GM21390 (cell line): ENCODE measurements around the gene GSK3B.
"Not testable (repeated sequence)": the region's sequence is repeated elsewhere in the genome, so short reads cannot be mapped to it uniquely, and the experiment has no call there.

Experiments used
- ATAC-seq: cut with Tn5 transposase; IDR thresholded peaks from one replicate; pipeline ENCODE4 v1.9.1; 2021; ENCODE audit not compliant: unreplicated experiment

Gene GSK3B

DNA sequence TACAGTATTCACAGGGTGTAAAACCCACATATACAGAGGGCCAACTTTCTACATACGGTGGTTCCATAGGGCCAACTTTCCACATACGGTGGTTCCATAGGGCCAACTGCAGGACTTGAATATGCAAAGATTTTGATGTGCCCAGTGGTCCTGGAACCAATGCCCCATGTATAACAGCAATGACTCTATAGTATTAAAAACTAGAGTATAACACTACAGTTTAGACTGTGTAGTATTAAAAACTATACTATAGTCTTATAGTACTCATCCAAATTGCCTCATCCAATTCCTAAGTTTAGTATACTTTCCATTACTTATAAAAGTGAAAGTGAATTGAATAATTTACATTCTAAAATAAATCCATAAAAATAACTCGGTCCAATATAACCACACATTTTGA, 75.9 kb downstream of the GSK3B start:
- no peak for ATAC-seq

DNA sequence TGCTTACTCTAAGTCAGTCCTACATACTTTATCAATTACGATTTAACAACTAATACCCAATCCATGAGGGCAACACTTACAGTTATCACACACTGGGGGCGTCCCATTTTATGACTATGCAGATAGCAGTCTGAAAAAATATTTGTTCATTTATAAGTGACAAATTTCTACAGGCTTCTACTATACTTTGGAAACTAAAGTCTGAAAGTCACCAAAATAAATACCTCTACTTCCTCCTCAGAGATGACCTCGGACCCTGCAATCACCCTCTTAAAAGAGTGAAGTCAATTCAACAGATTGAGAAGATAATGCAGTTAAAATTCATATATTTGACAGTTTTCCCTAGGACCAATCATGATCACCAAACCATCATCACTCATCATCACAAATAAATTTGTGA, 76.6 kb downstream of the GSK3B start:
- ATAC-seq: no peak

DNA sequence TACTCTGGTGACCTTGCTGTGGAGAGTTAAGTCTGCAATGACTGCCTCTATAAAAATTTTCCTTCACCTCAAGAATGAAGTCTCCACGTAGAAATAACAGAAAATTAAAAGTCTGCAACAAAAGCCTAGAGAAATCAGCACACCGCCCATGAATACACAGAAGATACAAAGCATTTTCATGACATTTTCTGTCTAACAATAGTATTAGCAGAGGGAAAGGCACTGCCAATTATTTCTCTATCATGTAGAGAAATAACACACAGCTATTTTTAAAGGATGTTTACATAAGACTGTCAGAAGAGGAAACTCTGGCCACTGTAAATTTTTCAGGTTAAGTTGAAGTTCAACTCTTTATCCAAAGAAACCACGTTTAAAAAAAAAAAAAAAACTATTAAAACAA, 80.8 kb downstream of the GSK3B start:
- no peak for ATAC-seq

DNA sequence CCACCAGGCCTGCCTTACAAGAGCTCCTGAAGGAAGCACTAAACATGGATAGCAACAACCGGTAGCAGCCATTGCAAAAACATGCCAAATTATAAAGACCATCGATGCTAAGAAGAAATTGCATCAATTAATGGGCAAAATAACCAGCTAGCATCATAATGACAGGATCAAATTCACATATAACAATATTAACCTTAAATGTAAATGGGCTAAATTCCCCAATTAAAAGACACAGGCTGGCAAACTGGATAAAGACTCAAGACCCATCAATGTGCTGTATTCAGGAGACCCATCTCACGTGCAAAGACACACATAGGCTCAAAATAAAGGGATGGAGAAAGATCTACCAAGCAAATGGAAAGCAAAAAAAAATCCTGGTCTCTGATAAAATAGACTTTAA, 88.5 kb downstream of the GSK3B start:
- not testable (repeated sequence) for ATAC-seq

DNA sequence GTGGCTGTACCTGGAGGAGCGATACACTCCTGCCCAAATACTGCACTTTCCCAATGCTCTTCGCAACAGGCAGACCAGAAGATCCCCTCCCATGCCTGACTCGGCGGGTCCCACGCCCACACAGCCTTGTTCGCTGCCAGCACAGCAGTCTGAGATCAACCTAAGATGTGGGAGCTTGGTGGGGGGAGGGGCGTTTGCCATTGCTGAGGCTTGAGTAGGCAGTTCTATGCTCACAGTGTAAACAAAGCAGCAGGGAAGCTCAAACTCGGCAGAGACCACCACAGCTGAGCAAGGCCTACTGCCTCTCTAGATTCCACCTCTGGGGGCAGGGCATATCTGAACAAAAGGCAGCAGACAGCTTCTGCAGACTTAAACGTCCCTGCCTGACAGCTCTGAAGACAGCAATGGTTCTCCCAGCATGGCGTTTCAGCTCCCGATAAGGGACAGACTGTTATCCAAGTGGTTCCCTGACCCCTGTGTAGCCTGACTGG, 90.2 kb downstream of the GSK3B start:
- ATAC-seq: not testable (repeated sequence)

DNA sequence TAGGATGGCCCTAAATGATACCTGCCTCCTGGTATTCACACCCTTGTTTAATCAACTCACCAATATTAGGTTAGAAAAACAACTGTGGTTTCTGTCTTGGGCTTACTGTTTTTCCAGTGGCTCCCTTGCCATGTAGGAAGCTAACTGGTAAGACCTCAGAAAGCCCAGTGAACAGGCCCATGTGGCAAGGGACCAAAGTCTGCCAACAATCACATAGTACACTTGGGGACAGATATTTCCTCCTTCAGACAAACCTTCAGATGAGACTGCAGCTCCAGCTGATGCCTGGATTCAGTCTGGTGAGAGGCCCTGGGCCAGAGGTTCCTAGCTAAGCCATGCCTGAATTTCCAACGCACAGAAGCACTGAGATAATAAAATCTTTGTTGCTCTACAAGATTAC, 96.1 kb downstream of the GSK3B start:
- ATAC-seq: no peak

DNA sequence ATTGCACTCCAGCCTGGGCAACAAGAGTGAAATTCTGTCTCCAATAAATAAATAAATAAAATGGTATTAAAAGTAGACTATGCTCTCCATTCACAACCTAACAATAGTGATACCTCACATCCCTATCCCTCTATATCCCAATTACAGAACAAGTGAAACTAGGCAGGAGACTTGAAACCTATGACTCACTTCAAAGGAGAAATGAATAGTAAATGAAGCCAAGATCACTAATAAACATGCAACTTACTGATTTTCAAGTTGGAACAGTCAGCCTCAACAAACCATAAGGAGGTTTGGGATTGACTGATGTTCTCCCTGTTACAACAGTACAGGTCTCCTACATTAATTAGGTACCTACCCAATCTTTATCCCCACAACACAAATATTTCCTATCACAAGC, 103.4 kb downstream of the GSK3B start:
- ATAC-seq: no peak

DNA sequence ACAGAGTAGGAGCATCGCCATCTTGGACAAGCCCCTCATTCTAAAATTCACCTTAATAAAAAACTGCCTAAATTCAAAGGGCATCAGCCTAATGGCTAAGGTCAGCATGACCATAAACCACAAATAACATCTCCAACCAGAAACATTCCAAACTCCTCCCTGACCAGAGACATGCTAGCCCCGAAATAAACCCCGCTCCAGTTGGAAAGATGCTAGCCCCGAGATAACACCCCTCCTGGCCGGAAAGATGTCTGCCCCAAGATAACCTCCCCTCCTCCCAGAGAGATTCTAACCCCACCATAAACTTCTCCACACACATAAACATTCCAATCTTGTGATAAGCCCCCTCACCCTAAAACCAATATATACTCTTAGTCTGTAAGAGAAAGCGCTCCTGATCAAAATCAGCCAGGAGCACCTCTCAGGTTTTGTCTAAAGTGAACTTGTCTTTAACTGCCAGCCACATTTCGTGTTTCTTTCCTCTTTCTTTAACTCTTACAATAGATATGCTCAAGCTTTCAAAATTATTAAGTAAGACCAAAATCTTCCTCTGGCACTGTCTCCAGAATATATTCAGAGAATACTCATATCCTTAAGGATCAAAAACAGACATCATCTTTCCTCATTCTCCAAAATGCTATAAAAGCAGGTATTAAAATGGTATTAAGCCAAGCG, 104.1 kb downstream of the GSK3B start:
- ATAC-seq: no peak

DNA sequence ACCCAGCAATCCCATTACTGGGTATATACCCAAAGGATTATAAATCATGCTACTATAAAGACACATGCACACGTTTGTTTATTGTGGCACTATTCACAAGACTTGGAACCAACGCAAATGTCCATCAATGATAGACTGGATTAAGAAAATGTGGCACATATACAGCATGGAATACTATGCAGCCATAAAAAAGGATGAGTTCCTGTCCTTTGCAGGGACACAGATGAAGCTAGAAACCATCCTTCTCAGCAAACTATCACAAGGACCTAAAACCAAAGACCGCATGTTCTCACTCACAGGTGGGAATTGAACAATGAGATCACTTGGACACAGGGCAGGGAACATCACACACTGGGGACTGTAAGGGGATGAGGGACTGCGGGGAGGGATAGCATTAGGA, 107.4 kb downstream of the GSK3B start:
- not testable (repeated sequence) for ATAC-seq

DNA sequence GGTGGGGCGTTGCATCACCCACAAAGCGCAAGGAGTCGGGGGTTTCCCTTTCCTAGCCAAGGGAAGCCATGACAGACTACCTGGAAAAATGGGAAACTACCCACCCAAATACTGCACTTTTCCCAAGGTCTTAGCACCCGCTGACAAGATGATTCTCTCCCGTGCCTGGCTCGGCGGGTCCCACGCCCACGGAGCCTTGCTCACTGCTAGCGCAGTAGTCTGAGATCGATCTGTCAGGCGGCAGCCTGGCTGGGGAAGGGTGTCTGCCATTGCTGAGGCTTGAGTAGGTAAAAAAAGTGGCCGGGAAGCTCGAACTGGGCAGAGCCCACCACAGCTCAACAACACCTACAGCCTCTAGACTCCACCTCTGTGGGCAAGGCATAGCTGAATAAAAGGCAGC, 112.9 kb downstream of the GSK3B start:
- no peak for ATAC-seq

DNA sequence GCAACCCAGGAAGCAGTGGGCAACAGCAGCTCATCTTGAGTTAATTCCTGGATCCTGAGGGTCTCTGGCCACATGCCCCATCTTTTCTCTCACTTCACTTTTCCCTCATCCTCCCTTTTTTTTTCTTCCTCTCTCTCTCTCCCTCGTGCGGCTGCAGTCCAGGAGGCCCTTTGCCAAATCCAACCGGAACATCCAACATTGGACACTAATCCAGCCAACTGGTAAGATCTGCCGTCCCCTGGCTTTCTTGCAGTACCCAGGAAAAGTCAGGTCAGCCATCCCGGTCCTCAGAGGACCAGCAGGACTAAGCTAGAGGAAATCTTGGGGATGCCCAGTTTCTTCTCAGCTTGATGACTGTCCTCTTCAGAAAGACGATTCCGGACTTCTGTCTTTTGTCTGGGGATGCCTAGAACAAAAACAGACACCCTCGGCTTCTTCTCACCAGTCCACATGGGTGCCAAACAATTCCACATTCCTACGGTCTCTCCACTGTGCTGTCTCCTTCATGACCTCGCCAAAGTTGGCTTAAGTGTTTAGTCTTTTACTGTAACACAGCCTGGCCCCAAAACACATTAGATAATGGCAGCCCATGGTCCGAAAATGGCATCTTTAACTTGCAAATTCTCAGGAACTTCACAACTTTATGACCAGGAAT, 115.6 kb downstream of the GSK3B start:
- no peak for ATAC-seq

DNA sequence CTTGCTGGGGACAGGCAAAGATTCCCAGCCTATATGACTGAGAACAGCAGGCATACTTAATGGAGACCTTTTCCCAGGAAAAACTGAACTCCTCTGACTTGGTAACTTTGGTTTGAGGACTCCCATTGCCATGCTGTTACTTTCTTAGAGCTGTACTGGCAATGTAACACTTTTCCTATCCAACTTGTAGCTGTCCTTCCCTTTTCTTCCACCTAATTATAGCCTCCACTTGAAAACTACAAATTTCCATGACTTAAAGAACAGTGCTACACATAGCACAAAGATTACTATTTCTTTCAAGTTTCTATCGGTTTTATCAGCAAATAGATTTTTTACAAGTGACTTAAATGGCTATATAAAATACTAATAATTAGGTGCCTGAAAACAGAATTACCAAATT, 116.9 kb downstream of the GSK3B start:
- ATAC-seq: no peak

DNA sequence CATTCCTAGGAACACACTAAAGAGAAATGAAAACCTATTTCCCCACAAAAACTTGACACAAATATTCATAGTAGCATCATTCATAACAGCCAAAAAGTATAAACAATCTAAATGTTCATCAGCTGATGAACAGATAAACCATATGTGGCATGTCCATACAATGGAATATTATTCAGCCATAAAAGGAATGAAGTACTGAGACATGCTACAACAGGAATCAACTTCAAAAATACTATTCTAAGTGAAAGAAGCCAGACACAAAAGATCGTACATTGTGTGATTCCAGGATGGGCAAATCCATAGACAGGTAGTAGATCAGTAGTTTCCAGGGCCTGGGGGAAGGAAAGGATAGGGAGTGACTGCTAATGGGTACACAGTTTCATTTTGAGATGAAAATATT, 118.0 kb downstream of the GSK3B start:
- no peak for ATAC-seq

DNA sequence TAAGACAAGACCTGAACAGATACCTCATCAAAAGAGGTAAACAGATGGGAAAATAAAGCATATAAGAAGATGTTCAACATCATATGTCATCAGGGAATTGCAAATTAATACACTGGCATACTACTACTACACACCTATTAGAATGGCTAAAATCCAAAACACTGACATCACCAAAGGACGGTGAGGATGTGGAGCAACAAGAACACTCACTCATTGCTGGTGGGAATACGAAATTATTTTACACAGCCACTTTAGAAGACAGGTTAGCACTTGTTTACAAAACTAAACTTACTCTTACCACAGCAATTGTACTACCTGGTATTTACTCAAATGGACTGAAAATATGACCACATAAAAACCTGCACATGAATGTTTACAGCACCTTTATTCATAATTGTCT, 119.6 kb downstream of the GSK3B start:
- no peak for ATAC-seq

DNA sequence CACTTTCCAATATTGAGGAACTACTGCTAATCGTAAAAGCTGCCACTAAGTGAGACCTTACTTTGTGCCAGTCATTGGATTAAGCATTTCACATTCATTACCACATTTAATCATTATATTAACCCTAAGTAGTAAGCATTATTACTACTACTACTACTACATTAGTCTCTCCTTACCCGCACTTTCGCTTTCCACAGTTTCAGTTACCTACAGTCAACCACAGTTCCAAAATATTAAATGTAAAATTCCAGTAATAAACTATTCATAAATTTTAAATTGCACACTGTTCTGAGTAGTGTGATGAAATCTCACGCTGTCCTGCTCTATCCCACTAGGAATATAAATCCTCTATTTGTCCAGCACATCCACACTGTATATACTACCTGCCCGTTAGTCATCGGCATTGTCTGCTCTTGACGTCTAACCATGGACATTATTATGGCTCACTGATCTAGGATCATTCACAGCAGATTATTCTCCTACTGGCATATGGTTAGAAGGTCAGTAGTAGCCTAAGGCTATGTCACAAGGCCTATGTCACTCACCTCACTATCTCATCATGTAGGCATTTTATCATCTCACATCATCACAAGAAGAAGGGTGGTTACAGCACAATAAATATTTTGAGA, 121.1 kb downstream of the GSK3B start:
- no peak for ATAC-seq

DNA sequence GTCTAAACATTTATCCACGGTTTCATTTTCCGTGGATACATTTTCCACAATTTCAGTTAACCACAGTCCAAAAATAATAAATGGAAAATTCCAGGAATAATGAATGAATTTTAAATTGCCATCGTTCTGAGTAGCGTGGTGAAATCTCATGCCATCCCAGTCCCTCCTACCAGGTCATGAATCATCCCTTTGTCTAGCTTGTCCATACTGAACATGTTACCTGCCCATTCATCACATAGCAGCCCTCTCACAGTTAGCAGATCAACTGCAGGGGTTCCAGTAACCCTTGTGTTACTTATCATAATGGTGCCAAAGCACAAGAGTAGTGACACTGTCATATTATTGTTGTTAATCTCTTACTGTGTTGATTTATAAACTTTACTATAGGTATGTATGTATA, 124.5 kb downstream of the GSK3B start:
- no peak for ATAC-seq

DNA sequence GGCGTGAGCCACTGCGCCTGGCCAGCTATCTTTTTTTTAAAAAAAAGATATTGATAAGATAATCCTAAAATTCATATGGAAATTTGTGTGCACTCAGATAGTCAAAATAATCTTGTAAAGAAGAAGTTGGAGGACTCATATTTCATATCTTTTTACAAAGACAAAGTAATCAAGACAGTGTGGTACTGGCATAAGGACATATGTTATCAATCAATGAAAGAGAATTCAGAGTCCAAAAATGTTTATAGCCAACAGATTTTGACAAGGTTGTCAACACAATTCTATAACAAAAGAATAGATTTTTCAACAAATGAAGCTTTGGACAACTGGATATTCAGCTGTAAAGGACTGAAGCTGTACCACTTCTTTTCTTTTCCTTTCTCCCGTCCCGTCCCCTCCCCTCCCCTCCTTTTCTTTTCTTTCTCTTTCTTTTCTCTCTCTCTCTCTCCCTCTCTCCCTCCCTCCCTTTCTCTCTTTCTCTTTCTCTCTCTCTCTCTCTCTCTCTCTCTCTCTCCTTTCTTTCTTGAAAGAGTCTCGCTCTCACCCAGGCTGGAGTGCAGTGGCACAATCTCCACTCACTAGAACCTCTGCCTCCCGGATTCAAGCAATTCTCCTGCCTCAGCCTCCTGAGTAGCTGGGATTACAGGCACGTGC, 126.8 kb downstream of the GSK3B start:
- no peak for ATAC-seq

DNA sequence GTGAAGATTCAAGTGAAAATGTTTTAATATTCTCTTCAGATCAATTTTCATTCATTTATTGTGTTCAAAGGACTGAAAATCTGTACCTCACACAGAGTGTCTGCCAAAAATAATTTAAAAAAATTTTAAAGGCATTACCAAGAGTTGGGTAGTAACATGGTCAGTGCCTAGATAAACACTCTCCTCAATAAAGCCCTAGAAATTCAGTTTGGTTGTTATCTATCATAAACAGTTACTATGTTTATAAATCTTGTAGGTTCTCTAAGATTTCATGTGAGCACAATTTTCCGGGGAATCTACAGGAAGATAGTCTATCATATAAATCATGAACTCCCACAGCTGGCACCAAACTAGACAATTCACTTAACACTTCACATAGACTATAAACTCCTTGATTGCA, 128.6 kb downstream of the GSK3B start:
- ATAC-seq: no peak

DNA sequence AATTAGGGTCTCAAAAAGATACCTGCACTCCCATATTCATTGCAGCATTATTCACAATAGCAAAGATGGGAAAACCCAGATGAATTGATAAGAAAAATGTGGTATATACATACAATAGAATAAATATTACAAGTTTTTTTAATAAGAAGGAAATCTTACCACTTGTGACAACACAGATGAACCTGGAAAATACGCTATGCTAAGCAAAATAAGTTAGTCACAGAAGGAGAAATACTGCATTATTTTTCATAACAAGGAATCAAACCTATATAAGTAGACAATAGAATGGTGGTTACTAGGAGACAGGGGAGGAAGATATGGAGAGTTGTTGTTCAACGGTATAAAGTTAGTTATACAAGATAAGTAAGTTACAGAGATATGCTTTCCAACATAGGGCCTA, 130.0 kb downstream of the GSK3B start:
- ATAC-seq: no peak

DNA sequence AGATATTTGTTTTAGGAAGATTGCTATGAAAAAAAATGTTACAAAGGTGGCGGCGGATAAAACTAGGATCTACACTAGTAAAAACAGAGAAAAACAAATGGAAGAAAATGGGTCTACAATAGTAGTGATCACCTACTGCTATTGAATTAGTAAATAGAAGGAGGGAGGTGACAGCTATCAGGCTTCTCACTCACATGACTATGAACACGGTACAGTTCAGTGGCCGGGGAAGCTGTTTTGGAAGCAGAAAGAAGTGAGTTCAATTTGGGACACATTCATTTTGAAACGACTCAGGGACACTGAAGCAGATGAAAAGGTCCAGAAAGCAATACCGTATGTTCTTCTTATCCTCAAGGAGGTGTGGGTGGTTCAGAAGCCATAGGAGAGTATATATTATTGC, 138.3 kb downstream of the GSK3B start:
- no peak for ATAC-seq

DNA sequence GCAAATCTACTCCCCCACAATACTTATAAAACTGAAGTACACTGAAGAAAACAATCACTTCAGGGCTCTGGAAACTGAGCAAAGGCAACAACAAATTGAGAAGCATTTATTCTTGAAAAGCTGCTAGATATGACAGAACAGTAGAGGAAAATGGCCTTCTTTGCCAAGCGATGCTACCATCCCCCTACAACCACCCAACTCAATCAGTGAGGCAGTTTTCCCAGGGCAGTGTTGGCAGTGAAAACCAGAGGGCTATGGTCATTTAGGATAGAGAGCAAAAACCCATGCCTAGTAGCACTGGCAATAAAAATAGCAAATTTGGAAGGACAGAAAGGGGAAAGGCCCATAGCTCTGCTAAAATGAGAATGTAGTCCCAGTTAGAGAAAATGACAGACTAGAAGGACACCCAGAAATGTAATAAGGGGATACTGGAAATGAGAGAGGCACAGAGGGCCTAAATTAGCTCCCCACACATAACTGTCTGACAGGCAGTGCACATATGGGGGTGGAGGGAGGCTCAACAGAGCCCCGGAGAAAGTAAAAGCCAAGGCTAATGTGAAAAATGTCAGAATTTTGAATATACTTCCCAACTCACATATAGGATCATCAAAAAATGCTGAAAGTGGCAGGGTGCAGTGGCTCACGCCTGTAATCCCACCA, 143.5 kb downstream of the GSK3B start:
- no peak for ATAC-seq
